B cell (primary cell): ENCODE results near the gene TDRD12. TPM values are rescaled to one million over a fixed set of nuclear protein-coding genes. Genes with fewer than 3 reads are reported as not detected.
A peak's percentile ranks its signal among the peaks of the same experiment; 100 is the strongest.

Experiments used
- ATAC-seq: fragments of 200-7000 bp; cut with Tn5 transposase; one replicate; pipeline ENCODE4 v1.10.0; 2021; ENCODE audit warnings: low read depth, mild to moderate bottlenecking, moderate number of reproducible peaks, moderate library complexity
- CTCF ChIA-PET: fragments of 350-600 bp; sonication (Branson Sonifier 250); formaldehyde crosslinking; loops from one replicate; lab custom pipeline; 2021; ENCODE audit warnings: antibody characterized with exemption, inconsistent platforms; lab: Charles Lee
- POLR2A ChIA-PET: fragments of 350-600 bp; sonication (Branson Sonifier 250); formaldehyde crosslinking; loops from one replicate; lab custom pipeline; 2021; ENCODE audit warnings: antibody characterized with exemption; lab: Charles Lee
- DNase-seq: peaks from one replicate; pipeline ENCODE4 v3.0.0; 2013
- H2AFZ ChIP-seq: 2 replicates; pipeline ENCODE4 v1.6.1; 2012; ENCODE audit warnings: mild to moderate bottlenecking, low read depth, low read length; ENCODE audit not compliant: insufficient read depth, poor library complexity, severe bottlenecking
- H3K27ac ChIP-seq, 2 donors: 1 replicate in 1 of 2; 2 replicates in 1 of 2; pipeline ENCODE4 v1.5.1; 2012 to 2013; ENCODE audit warnings: low read length in 2 of 2, mild to moderate bottlenecking in 2 of 2, moderate library complexity in 1 of 2
- H3K27me3 ChIP-seq, 4 experiments: fragments of 200-600 bp in 1 of 4; sonication (generic) in 1 of 4; replicated peaks in 1 of 4; 1 replicate in 2 of 4; 2 replicates in 2 of 4; pipeline versions ENCODE4 v1.6.1 to v1.7.0; 2013 to 2016; ENCODE audit warnings: low read length in 3 of 4, mild to moderate bottlenecking in 2 of 4, mixed read lengths in 1 of 4, moderate library complexity in 1 of 4; ENCODE audit not compliant: insufficient read depth in 4 of 4, control insufficient read depth in 3 of 4; ENCODE audit errors: control extremely low read depth in 1 of 4
- H3K36me3 ChIP-seq, 2 experiments: replicated peaks in 1 of 2; 1 replicate in 1 of 2; 2 replicates in 1 of 2; pipeline versions ENCODE4 v1.6.1 to v1.7.1; 2013; ENCODE audit warnings: low read length in 1 of 2; ENCODE audit not compliant: insufficient read depth in 2 of 2, control insufficient read depth in 1 of 2; ENCODE audit errors: control extremely low read depth in 1 of 2, extremely low read depth in 1 of 2
- H3K4me1 ChIP-seq, 2 donors: fragments of 200-600 bp in 1 of 2; sonication (generic) in 1 of 2; 1 replicate in 1 of 2; 2 replicates in 1 of 2; pipeline versions ENCODE4 v1.5.1 to v1.6.1; 2013 to 2017; ENCODE audit warnings: low read length in 2 of 2; ENCODE audit not compliant: control insufficient read depth in 2 of 2, insufficient read depth in 2 of 2
- H3K4me2 ChIP-seq: replicated peaks from 2 replicates; pipeline ENCODE3; 2012; ENCODE audit warnings: mild to moderate bottlenecking, low read depth, low read length; ENCODE audit not compliant: poor library complexity, severe bottlenecking
- H3K4me3 ChIP-seq, 5 experiments: fragments of 200-600 bp in 1 of 5; sonication (generic) in 1 of 5; 1 replicate in 3 of 5; 2 replicates in 2 of 5; pipeline versions ENCODE4 v1.5.1 to v1.7.0; 2011 to 2016; ENCODE audit warnings: low read length in 4 of 5, mild to moderate bottlenecking in 4 of 5, low read depth in 2 of 5, control low read depth in 1 of 5, moderate library complexity in 1 of 5; ENCODE audit not compliant: insufficient read depth in 1 of 5; ENCODE audit errors: control extremely low read depth in 1 of 5, extremely low read depth in 1 of 5
- H3K79me2 ChIP-seq: fragments of 200-600 bp; sonication (generic); one replicate; pipeline ENCODE4 v1.6.0; 2016; ENCODE audit warnings: low read length; ENCODE audit not compliant: control insufficient read depth, insufficient read depth
- H3K9ac ChIP-seq: fragments of 200-600 bp; sonication (generic); 2 replicates; pipeline ENCODE4 v1.6.1; 2017; ENCODE audit warnings: mild to moderate bottlenecking, low read length, moderate library complexity
- H3K9me3 ChIP-seq, 3 donors: one replicate each; pipeline versions ENCODE4 v1.6.1 to v1.7.1; 2013; ENCODE audit warnings: low read length in 2 of 3; ENCODE audit not compliant: control insufficient read depth in 2 of 3, insufficient read depth in 1 of 3; ENCODE audit errors: control extremely low read depth in 1 of 3
- H4K20me1 ChIP-seq: 2 replicates; pipeline ENCODE4 v1.6.0; 2012; ENCODE audit warnings: mild to moderate bottlenecking, low read length; ENCODE audit not compliant: insufficient read depth, control insufficient read depth, poor library complexity, severe bottlenecking
- H3K27ac Mint-ChIP-seq: one replicate; pipeline ENCODE4 v1.8.0; 2021; ENCODE audit warnings: mixed read lengths
- H3K27me3 Mint-ChIP-seq: one replicate; pipeline ENCODE4 v1.8.0; 2021; ENCODE audit warnings: mixed read lengths
- H3K4me1 Mint-ChIP-seq: one replicate; pipeline ENCODE4 v1.8.0; 2021; ENCODE audit warnings: mixed read lengths
- H3K4me3 Mint-ChIP-seq: one replicate; pipeline ENCODE4 v1.8.0; 2021; ENCODE audit warnings: mixed read lengths
- H3K9me3 Mint-ChIP-seq: one replicate; pipeline ENCODE4 v1.8.0; 2022; ENCODE audit warnings: mixed read lengths; ENCODE audit not compliant: insufficient read depth
- CTCF ChIP-seq: fragments of 200-600 bp; IDR thresholded peaks from one replicate; pipeline ENCODE4 v1.8.0; 2022; ENCODE audit warnings: antibody characterized with exemption, mild to moderate bottlenecking
- EZH2 ChIP-seq: IDR thresholded peaks from 2 replicates; pipeline ENCODE4 v1.6.1; 2012; ENCODE audit warnings: borderline replicate concordance, low read depth, mild to moderate bottlenecking, moderate library complexity, low read length; ENCODE audit not compliant: insufficient read depth, poor library complexity, severe bottlenecking
- WGBS: methylation state at CpG from one replicate; pipeline ENCODE4 v1.1.5; 2013; ENCODE audit warnings: missing lambda C conversion rate; ENCODE audit not compliant: insufficient coverage; 5-methylcytosine and 5-hydroxymethylcytosine counted together
- intact Hi-C: fragments of 100-400 bp; cut with micrococcal nuclease; formaldehyde crosslinking; loops from one replicate; pipeline ENCODE4 v1.10.0; 2022
- polyA plus RNA-seq: library from polyadenylated mRNA; depleted of rRNA; stranded (reverse); fragments of >200 nt; gene quantifications from 2 replicates; pipeline ENCODE4 v1.2.3, GENCODE V29; 2012
- total RNA-seq, 2 donors: library from RNA; stranded (reverse); fragments of 120-200 nt in 1 of 2; gene quantifications; 1 replicate in 1 of 2; 2 replicates in 1 of 2; pipeline versions ENCODE4 v1.2.3 to v1.2.4, GENCODE V29; 2013 to 2022

The TDRD12 gene
- total and polyA plus RNA-seq, 2 donors (not counting 1 experiment from before 2014, with no cell fraction given), result 0.30 to 1.1 TPM

- Mint-ChIP-seq H3K4me3 (peak overlapping the region; percentile 80), H3K4me1 (peaks cover 26% of the 10 kb centered on the region), H3K27me3 (peaks cover 20% of the 10 kb centered on the region), H3K9me3 (no peaks in the 10 kb centered on the region), H3K27ac (peak overlapping the region; percentile 56)
- no peaks in the 10 kb centered on the region for H3K36me3 ChIP-seq
- peaks cover 0 to 13% (median 0%) of the 10 kb centered on the region in 3 donors for H3K9me3 ChIP-seq
- intact Hi-C loops, result loop anchor here (10.0 kb wide), 1 partner anchor 407 kb away; the partner anchor contains the start of gene GPATCH1
- peaks cover 0 to 30% (median 9%) of the 10 kb centered on the region in 4 experiments for H3K27me3 ChIP-seq
- H3K4me1 ChIP-seq, result peaks cover 25 to 34% of the 10 kb centered on the region in 2 donors
- CTCF ChIA-PET, result interaction anchor here (1.0 to 1.8 kb wide), 2 partner anchors 14 to 78 kb away, joined by 3 to 4 read pairs; partner anchors contain the start of gene NUDT19
- no peak overlapping the region for H3K4me3 ChIP-seq
- H2AFZ ChIP-seq, result peak overlapping the region; percentile 84
- no peak overlapping the region for H3K9ac ChIP-seq
- no peak overlapping the region for H3K4me2 ChIP-seq
- POLR2A ChIA-PET, result interaction anchor here (0.5 to 3.0 kb wide), 2 partner anchors 14 to 59 kb away, joined by 11 to 16 read pairs; partner anchors contain the start of gene NUDT19
- WGBS, result 58% methylated on average over 7 of the region's 9 CpGs
- no peak overlapping the region for H3K27ac ChIP-seq
- TF ChIP-seq CTCF (no peak), EZH2 (no peak)
- peaks cover 18% of the 10 kb centered on the region for H4K20me1 ChIP-seq
- H3K79me2 ChIP-seq, result peaks cover 21% of the 10 kb centered on the region
- DNase-seq, result peak; percentile 32
- ATAC-seq, result no peak
Observed at GRCh38 chr19:32677657-32678056, 41.9 kb upstream of the TDRD12 start.

- no peak overlapping the region for H3K27ac ChIP-seq
- Mint-ChIP-seq H3K4me1 (peaks cover 8% of the 10 kb centered on the region), H3K4me3 (no peak overlapping the region), H3K27ac (no peak overlapping the region), H3K9me3 (no peaks in the 10 kb centered on the region), H3K27me3 (peaks cover 20% of the 10 kb centered on the region)
- intact Hi-C loops, result no loop called here
- H3K79me2 ChIP-seq, result no peaks in the 10 kb centered on the region
- no CpG with 5 or more reads among the region's 2 CpGs for WGBS
- no peak overlapping the region for H3K4me3 ChIP-seq
- ChIA-PET POLR2A (no interaction called here), CTCF (interaction anchor here (1.6 kb wide), 1 partner anchor 10 kb away, joined by 4 read pairs; the partner anchor contains the start of gene NUDT19)
- DNase-seq (no peak), ATAC-seq (no peak)
- H2AFZ ChIP-seq, result no peak overlapping the region
- no peak overlapping the region for H3K4me2 ChIP-seq
- H3K9ac ChIP-seq, result no peak overlapping the region
- no peak for TF ChIP-seq EZH2
- TF ChIP-seq CTCF, result no peak
- H4K20me1 ChIP-seq, result no peaks in the 10 kb centered on the region
- H3K4me1 ChIP-seq, result peaks cover 8 to 15% of the 10 kb centered on the region in 2 donors
- no peaks in the 10 kb centered on the region for H3K36me3 ChIP-seq
- peaks cover 0 to 10% (median 0%) of the 10 kb centered on the region in 3 donors for H3K9me3 ChIP-seq
- H3K27me3 ChIP-seq, result peaks cover 0 to 29% (median 9%) of the 10 kb centered on the region in 4 experiments
Observed at GRCh38 chr19:32680986-32681385, 38.6 kb upstream of the TDRD12 start.
